ENCODE results near the gene PLA1A.

Gene PLA1A

DNA sequence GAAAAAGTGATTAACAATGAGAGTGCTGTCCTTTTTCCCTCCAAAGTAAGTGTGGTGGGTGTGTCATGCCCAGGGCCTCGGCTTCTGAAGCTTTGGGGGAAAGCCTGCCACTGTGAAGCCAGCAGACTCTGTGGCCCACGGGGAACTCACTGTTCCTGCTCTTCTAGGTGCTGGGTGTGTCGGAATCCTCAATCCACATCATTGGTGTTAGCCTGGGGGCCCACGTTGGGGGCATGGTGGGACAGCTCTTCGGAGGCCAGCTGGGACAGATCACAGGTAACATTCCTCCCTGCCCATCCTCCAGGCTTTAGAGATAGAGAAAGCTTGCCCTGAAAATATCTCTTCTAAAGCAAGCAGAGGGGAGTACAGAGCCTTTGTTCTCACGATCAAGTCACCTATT lies 11.6 kb downstream of the PLA1A start:
- no peak for DNase-seq

DNA sequence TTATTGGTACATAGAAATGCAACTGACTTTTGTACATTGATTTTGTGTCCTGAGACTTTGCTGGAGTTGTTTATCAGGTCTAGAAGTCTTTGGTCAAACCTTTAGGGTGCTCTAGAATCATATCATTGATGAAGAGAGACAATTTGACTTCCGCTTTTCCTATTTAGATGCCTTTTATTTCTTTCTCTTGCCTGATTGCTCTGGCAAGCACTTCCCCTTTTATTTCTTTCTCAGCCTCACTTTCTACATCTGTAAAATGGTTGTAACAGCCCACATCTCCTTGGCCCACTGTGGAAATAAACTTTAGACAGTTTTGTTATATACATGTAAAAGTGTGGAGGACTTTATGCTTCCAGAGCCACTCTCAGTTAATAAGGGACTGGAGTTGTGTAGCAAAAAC lies 14.0 kb downstream of the PLA1A start:
- DNase-seq: no peak

DNA sequence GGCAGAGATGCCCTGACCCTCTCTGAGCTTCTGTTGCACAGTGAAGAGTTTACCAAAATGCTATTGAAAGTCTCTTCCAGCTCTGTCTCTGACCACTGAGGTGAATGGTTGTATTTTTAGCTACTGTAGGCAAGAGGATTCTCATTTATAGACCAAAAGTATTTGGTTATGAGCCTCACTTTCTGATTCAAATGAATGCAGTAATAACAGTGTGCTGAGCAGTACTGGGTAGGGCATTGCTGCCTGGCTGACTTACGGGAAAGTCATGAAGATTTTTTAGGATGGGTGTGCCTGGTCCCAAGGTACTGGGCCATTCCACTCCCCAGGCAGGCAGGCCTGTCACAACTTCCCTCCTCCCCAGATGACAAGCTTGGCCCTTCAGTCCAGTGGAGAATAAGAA lies 15.5 kb downstream of the PLA1A start:
- DNase-seq: no peak

DNA sequence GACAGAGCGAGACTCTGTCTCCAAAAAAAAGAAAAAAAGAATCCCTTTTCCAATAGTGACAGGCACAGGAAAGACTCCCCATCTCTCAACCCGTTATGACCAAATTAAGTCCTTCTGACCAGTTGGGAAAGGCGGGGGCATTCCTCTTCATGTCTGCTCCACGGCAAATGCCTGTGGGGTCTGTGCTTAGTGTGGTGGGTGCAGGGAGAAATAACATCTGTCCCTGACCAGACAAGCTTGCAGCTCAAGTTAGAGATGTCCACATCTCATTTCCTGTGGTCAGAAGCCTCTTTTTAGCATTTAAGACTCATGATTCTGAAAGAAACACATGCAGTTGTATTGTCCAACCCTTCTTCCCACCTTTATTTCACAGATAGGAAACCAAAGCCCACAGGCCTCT lies 16.2 kb downstream of the PLA1A start:
- DNase-seq: no peak

DNA sequence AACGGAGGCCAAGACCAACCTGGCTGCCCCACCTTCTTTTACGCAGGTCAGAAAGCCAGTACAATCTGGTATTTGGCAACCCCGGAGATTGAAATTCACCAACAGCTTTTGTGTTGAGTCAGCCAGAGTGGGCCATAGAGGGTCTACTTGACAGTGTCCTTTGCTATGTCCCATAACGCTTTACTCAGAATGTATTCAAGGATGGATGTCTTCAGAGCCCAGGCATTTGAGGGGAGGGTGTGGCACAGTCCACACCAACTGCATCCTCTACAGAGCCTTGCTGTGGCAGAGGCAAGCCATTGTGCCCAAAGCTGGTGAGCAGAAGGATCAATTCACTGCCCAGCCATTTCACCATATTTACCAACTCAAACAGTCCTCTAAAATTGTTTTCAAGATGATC lies 18.4 kb downstream of the PLA1A start:
- DNase-seq: no peak

DNA sequence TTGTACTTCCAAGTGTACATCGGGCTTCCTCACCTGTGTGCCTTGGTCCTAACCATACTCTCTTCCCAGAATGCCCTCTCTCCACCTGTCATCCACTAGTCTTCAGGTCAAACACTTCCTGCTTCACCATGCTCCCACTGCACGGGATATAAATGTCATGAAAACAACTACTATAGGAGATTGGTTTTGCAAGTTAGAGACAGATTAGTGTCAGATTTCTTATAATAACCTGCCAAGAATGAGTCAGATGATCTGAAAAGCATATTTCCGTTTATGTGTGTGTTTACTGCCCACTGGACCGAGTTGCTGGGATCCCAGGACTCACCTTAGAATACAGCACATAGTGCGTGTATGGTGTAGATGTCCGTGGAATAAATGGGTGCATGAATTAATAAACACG lies 21.4 kb downstream of the PLA1A start:
- no peak for DNase-seq

DNA sequence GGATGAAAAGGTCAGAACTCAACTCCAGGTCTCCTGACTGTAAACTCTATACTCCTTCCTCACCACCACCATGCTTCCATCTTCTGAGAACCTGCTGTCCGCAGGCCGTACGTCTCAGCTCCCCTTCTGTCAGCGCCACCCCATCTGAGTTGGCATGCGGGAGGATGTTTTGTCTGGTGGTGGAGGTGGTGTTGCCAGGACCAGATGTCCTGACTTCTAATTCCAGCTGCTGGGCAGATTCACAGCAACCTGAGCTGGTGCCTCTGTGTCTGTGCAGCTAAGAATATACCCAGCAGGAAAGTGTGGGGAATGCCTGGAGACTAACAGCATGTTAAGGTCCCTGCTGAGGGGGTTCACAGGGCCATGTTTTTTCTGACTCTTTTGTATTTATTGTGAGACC lies 23.2 kb downstream of the PLA1A start:
- DNase-seq: no peak

DNA sequence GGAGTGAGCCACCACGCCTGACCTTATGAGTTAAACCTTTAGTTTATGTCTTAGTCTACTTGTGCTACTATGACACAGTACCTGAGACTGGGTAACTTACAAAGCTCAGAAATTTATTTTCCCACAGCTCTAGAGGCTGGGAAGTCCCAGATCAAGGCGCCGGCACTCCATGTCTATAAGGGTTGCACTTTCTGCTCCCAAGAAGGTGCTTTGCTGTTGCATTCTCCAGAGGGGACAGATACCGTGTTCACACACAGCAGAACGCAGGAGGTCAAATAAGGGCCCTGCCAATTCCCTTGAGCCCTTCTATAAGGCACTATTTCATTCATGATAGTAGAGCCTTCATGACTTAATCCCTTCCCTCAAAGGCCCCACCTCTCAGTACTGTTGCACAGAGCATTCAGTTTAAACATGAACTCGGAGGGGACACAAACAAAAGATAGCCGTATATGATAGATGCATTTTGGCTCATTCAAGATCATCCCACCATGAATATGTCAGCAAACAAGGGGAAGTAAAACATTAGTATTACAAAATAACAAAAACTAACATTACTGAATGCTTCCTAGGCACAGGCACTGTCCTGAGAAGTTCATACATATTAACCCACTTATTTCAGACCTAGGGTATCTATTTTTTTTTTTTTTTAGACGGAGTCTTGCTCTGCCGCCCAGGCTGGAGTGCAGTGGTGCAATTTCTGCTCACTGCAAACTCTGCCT lies 26.5 kb downstream of the PLA1A start:
- DNase-seq: no peak

DNA sequence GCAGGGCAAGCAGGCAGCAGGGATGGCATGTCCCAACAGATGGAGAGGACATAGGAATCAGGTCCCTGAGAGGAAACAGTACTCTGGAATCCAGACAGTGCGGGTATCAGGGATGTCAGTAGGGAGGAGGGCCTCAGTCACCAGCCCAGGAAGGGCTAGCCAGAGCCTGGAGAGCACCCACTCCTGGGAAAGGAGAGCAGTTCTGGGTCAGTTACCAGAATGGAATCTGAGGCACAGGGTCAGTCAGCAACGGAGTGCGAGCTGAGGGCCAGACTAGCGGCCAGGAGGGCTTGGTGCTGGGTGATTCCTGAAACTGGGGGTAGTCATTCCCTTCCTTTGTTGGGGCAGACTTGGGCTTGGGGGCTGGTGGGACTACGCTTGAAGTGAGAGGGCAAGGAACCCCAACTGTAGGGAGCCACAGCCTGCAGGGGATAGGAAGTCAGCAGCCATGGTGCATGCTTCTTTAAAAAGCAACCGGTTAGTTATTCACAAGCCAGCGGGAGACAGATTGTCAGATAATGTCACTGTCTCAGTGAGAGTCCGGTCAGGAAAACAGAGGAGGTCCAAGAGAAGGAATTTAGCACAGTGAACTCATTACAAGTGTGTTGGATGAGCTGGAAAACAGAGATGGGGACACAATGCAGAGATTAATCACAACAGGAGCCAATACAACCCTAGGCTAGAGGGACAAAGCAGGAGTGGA lies 27.9 kb downstream of the PLA1A start:
- DNase-seq: no peak

DNA sequence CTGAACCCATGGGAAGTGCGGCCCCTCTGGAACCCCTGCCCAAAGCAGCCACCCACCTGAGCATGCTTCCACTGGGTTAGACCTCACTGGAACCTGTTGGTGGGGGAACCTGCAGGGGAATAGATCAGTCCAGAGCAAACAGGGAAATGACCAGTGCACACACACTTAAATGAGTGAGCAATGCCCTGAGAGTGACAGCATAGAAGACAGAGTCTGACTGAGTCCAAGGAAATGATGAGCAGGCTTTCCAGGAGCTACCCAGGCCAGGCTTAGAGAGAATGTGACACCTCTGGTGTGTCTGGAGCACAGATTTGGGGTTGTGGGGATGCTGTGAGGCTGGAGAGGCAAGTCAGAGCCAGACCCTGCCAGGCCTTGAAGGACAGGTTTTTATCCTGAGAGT lies 28.5 kb downstream of the PLA1A start:
- no peak for DNase-seq

DNA sequence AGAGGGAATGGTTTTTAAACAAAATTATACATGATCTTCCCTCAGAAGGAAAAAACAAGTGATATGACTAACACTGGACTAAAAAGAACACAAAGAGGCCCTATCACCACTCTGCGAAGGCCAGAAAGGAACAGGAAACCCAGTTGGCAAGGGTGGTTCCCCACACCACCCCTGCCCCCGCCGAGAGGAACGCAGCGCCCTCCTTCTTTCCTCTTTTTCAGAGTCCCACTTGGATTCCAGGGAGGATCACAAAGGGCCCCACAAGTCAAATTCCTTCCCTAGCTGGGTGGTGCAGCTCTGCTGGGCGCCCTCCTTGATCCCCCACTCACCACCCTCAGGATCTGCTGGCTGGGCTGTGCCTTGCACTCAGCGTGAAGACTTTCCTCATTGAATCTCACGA lies 29.8 kb downstream of the PLA1A start:
- no peak for DNase-seq

DNA sequence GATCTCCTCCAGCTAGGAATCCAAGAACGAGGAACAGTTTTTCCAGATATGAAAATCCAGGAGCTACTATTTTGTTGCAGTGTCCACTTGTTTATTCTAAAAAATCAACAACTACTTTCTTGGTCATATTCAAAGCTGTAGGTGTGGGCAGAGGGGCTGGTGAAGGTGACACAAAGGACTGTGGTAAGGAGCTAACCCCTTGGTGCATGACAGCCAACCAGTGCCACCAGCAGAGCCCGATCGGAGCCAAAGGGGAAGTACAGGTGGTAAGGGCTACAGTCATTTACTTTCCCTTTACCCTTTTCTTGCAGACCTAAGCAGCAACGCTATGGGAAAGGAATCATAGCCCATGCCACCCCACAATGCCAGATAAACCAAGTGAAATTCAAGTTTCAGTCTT lies 30.7 kb downstream of the PLA1A start:
- no peak for DNase-seq

DNA sequence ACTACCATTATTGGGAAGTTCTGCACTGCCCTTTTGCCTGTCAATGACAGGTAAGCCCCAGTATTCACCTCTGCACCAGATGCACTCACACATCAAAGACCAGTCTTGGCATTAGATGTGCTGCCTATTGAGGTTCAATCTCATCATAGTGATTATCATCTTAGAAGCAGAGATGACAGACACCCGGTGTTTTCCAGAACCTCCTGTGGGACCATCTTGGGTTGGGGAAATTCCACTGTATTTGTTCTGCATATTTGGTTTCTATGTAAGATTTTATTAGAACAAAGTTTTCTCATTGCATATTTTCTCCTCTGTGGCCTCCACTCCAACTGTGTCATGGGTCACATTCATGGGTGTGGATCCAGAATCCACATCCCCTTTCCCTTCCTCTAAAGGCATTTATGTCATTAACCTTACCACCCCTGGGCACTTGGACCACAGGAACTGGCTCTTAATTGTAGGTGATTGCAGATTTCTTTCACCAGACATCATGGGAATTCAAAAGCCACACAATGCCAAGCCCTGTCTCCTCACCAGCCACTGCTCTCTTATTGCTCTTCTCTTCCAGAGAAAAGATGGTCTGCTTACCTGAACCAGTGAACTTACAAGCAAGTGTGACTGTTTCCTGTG lies 31.2 kb downstream of the PLA1A start:
- DNase-seq: no peak

DNA sequence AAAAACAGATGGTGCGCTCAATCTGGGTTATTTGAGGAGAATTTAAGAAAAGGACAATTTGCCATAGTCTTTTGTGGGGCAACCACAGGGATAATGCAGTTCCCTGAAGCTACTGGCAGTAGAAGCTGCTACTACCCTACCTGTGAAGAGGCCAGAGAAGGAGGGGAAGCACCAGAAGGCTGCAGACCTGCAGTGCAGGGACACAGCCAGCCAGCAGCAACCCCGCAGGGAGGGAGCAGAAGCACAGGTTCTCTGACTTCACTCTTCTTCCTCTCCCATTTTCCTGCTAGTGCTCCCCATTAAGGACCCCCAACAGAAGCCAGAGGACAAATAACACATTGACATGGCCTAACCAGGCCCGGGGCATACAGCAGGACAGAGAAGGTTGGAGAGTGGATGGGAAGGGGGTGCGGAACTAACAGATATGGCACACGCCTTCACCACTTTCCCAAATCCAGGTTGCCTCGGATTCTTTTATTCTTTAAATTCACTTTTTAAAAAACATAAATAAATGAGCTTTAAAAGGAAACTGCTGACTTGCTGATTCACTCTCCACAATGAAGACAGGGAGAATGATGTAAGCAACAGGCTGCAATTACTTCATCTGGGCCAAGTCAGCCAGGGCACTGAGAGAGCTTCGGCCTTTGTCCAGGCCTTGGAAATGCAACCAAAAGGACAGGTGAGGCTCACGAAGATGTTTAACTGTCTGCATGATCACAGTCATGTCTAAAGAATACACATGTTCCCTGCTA lies 32.6 kb downstream of the PLA1A start:
- DNase-seq: no peak

DNA sequence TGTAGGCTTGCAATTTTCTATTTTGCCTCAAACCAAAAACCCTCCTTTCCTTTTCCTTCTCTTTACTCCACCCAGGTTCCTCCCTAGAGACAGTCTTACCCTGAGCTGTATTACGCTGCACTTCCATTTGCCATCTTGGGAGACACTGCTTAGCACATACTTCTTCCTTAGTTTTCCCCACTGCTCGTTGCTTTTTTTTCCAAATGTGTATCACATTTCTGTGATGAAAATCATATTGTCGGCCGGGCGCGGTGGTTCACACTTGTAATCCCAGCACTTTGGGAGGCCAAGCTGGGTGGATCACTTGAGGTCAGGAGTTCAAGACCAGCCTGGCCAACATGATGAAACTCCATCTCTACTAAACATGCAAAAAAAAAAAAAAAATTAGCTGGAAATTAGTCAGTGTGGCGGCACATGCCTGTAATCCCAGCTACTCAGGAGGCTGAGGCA lies 33.2 kb downstream of the PLA1A start:
- DNase-seq: no peak

DNA sequence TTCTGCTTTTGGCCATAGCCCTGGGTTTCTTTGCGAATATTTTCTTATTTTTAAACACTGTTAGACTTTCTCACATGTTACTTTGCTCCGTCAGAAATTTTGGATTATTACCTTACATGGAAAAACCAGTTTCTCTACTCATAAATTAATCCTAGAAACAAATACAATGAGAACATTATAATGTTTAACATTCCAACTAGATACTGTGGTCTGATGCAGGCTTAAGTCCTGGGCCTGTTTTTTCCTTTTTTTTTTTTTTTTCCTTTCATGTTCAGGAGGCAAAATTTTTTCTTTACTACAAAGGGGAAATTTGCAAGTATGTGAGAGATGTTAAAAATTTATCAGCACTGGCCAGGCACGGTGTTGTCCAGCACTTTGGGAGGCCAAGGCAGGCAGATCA lies 33.8 kb downstream of the PLA1A start:
- DNase-seq: no peak

DNA sequence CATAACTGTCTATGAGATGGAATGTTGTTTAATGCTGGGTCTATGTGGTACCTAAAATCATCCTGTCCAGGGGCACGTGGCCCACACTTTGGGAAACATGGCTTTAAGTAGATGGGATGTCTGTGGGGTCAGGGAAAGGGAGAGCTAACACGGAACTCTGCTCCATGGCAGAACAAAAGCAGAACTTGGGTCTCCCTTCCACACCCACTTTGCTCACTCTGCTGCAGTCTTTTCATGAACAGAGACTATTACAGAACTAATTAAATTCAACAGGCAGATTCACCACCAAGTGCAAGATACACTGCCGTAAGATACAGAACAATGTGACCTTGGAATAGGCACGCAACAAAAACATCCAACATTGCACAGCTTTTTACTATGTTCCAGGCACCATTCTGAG lies 34.5 kb downstream of the PLA1A start:
- DNase-seq: no peak

DNA sequence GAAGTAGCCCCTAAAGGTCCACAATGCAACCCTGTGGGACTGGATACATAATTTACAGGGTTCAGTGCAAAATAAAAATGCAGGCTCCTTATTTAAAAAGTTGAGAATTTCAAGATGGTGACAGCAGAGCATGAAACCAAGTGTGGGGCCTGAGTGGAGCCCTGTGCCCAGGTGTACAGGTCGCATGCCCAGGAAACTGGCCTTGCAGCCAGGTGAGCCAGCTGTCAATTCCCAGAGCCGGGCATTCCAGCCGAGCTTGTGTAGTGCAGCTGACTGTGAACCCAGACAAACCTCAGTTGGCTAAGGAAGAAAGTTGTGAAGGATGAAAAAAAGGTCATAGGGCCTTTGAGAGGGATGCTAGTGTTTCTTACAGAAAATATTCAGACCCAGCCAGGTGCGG lies 35.1 kb downstream of the PLA1A start:
- DNase-seq: no peak

DNA sequence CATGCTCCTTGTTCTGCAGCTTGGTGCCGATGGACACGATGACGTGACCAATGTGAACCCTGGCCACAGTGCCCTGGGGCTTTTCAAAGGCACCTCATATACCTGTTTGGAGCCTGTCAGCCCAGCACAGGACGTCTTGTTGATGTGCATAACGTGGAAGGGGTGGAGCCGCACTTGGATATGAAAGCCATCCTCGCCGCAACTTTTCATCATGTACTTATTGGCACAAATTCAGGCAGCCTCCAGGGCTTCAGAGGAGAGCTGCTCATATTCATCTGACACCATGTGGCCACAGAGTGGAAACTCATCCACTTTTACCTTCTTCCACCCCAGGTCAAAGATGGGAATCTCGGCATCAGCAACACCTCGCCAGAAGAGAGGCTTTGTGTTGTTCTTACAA lies 38.0 kb downstream of the PLA1A start:
- DNase-seq: no peak

DNA sequence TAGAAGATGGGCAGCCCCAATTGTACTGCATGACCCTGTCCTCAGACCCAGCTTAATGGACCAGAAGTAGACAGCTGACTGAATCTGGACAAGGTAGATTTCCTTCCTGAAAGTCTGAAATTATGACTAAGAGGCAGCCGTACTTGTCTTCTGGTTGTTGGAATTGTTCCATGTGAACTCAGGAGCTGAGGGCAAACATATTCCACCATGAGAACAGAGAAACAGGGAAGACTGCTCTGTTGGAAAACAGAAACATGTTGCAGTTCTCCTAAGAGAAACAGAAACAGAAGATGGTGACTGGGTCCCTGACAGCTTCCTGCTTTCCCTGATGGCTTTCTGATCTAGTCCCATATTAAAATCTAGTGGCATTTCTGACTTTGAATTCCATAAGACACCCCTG lies 38.6 kb downstream of the PLA1A start:
- DNase-seq: no peak

DNA sequence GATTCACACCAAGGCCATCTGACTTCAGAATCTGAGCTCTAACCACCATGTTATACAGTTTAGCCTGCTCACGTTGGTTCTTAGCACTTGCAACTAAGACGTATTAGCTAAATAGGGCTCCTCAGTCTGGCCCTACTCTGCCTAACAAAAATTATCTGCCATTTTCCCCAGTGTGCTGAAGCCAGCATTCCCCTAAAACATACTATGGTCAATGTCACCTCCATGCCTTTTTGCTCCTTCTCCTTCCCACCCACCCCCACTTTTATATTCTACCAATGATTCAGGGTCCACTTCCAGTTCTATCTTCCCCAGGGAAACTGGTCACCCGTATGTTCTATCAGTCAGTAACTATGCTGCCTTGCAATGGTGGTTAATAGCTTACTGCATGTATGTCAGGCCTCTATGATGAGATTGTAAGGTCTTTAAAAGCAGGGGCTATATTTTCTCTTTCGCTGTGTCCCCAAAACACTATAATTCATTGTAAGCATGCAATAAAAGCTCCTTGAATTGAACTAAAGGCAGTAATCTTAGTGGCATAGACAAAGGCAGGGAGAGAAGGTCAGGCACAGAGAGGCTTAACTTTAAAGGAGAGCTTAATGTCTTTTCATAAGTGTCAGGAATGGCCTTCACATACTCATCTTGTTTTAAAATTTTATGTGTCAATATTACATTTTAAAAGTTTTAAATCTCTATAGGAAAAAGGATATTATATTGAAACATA lies 39.4 kb downstream of the PLA1A start:
- DNase-seq: no peak

DNA sequence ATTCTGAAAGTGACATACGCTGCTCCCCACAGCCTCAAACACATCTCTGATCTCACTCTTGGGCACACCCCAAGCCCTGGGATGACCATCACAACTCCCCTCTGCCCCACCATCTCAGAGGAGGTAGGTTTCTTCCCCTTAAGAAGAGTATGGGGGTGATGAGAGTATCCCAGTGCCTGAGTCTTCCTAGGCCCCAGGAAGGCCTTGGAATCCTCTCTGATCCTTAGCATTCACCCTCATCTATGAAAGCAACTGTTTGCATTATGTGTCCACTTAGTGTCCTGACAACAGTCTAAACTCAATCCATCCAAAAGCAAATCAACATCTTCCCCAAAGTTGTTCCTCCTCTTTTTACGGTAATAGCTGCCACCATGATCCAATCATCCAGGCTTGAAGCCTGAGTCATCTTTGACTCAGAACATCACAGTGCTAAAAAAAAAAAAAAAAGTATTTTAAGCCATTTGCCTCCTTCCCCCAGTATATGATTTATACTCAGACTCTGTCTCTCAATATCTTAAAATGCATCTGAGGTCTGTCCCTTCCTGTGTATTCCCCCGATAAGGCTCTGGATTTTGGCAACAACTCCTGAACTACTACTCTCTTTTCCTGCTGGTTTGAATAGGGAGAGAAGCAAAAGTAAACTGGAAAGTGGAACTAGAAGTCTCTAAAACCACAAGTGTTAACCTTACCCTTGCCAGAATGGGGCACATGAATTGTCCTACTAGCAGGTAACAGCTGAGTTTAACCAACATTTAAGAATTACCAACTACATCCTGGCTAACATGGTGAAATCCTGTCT lies 40.2 kb downstream of the PLA1A start:
- no peak for DNase-seq

All from activated CD8-positive, alpha-beta memory T cell treated with anti-CD3 and anti-CD28 coated beads, Interleukin-2, amount 50 U/mL, for 48 hours (primary cell).